ENCODE measurements around the gene ATP8A2.

DNA sequence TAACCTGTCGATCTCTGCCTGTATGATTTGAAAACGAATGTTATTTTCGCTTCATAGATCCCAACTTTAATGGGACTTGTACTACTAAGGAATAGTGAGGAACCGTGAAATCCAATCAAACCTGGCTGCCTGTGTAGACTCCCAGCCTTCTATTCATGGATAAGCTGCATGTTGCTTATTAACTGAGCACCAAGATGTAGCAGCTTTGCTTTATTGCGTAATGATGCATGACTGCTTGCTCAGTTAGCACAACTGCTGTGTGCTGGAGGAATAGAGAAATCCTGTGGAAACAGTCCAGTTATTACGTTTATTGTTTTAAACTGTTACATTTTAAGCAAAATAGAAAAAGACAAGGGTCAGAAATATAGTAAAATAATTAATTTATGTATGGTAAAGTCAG, 571.9 kb downstream of the ATP8A2 start:
- TF ChIP-seq, protein P1, sequence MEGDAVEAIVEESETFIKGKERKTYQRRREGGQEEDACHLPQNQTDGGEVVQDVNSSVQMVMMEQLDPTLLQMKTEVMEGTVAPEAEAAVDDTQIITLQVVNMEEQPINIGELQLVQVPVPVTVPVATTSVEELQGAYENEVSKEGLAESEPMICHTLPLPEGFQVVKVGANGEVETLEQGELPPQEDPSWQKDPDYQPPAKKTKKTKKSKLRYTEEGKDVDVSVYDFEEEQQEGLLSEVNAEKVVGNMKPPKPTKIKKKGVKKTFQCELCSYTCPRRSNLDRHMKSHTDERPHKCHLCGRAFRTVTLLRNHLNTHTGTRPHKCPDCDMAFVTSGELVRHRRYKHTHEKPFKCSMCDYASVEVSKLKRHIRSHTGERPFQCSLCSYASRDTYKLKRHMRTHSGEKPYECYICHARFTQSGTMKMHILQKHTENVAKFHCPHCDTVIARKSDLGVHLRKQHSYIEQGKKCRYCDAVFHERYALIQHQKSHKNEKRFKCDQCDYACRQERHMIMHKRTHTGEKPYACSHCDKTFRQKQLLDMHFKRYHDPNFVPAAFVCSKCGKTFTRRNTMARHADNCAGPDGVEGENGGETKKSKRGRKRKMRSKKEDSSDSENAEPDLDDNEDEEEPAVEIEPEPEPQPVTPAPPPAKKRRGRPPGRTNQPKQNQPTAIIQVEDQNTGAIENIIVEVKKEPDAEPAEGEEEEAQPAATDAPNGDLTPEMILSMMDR (IDR thresholded peaks at IDR 0.05), result no peak
- no peak for TF ChIP-seq POLR2A (IDR thresholded peaks at IDR 0.05)
